ENCODE data around the gene CD46.

The CD46 gene

GRCh38 chr1:207812778-207813511 is 61.1 kb downstream of the CD46 start:
- no peak overlapping the region for H2BK120ac ChIP-seq (ENCODE audit: insufficient read depth, low read length, poor library complexity)
- no peak overlapping the region for H3K4me3 ChIP-seq (ENCODE audit: low read depth, low read length)
- H3K14ac ChIP-seq (ENCODE audit: low read length): no peak overlapping the region
- no peak overlapping the region for H3K27ac ChIP-seq (ENCODE audit: low read depth, low read length)
- H3K36me3 ChIP-seq (ENCODE audit: control insufficient read depth in 1 of 2, insufficient read depth in 2 of 2, low read length in 2 of 2): no peaks in the 10 kb centered on the region
- no peak overlapping the region for H4K12ac ChIP-seq (ENCODE audit: low read depth, low read length)
- H3K9ac ChIP-seq (ENCODE audit: low read length): no peak overlapping the region
- peaks cover 2 to 4% of the 10 kb centered on the region in 2 experiments for H3K4me1 ChIP-seq (ENCODE audit: control insufficient read depth in 1 of 2, insufficient read depth in 2 of 2, low read length in 2 of 2)
- no peak overlapping the region for H2BK12ac ChIP-seq (ENCODE audit: low read length)
- no peak overlapping the region for H4K91ac ChIP-seq (ENCODE audit: low read depth, low read length)
- H3K27me3 ChIP-seq (ENCODE audit: insufficient read depth, low read length): no peaks in the 10 kb centered on the region
- DNase-seq: no peak
- no peaks in the 10 kb centered on the region for H3K79me1 ChIP-seq (ENCODE audit: low read length)
- no peak overlapping the region for H2AFZ ChIP-seq (ENCODE audit: insufficient read depth, low read length, poor library complexity)
- no peak overlapping the region for H3K4ac ChIP-seq (ENCODE audit: low read depth, low read length)
- H3K18ac ChIP-seq (ENCODE audit: low read length): no peak overlapping the region
- no peak overlapping the region for H4K8ac ChIP-seq (ENCODE audit: low read depth, low read length)
- H2AK5ac ChIP-seq (ENCODE audit: low read length): no peak overlapping the region
- H3K23ac ChIP-seq (ENCODE audit: low read length): no peak overlapping the region
- no peaks in the 10 kb centered on the region for H3K79me2 ChIP-seq (ENCODE audit: control insufficient read depth, insufficient read depth, low read length, poor library complexity)
- no peak overlapping the region for H3K4me2 ChIP-seq (ENCODE audit: low read length)
- H3K9me3 ChIP-seq (ENCODE audit: insufficient read depth, low read depth, low read length): no peaks in the 10 kb centered on the region
- no CpG with 5 or more reads among the region's 10 CpGs for WGBS (ENCODE audit: extremely low coverage, insufficient coverage, insufficient read length)
- no peak overlapping the region for H2BK5ac ChIP-seq (ENCODE audit: low read depth, low read length, poor library complexity)

- no peaks in the 10 kb centered on the region for H3K36me3 ChIP-seq (ENCODE audit: control insufficient read depth in 1 of 2, insufficient read depth in 2 of 2, low read length in 2 of 2)
- no peaks in the 10 kb centered on the region for H3K79me2 ChIP-seq (ENCODE audit: control insufficient read depth, insufficient read depth, low read length, poor library complexity)
- no peaks in the 10 kb centered on the region for H3K79me1 ChIP-seq (ENCODE audit: low read length)
- H3K4me2 ChIP-seq (ENCODE audit: low read length): no peak overlapping the region
- H4K12ac ChIP-seq (ENCODE audit: low read depth, low read length): no peak overlapping the region
- no peak overlapping the region for H3K9ac ChIP-seq (ENCODE audit: low read length)
- no peaks in the 10 kb centered on the region for H3K27me3 ChIP-seq (ENCODE audit: insufficient read depth, low read length)
- H4K91ac ChIP-seq (ENCODE audit: low read depth, low read length): no peak overlapping the region
- DNase-seq: no peak
- H3K18ac ChIP-seq (ENCODE audit: low read length): no peak overlapping the region
- H3K27ac ChIP-seq (ENCODE audit: low read depth, low read length): no peak overlapping the region
- no peak overlapping the region for H3K4ac ChIP-seq (ENCODE audit: low read depth, low read length)
- H2AK5ac ChIP-seq (ENCODE audit: low read length): no peak overlapping the region
- no peak overlapping the region for H2BK120ac ChIP-seq (ENCODE audit: insufficient read depth, low read length, poor library complexity)
- H3K4me1 ChIP-seq (ENCODE audit: control insufficient read depth in 1 of 2, insufficient read depth in 2 of 2, low read length in 2 of 2): peaks cover 2% of the 10 kb centered on the region in 2 experiments
- H2BK12ac ChIP-seq (ENCODE audit: low read length): no peak overlapping the region
- H3K23ac ChIP-seq (ENCODE audit: low read length): no peak overlapping the region
- H3K9me3 ChIP-seq (ENCODE audit: insufficient read depth, low read depth, low read length): no peaks in the 10 kb centered on the region
- no peak overlapping the region for H2BK5ac ChIP-seq (ENCODE audit: low read depth, low read length, poor library complexity)
- no peak overlapping the region for H3K4me3 ChIP-seq (ENCODE audit: low read depth, low read length)
- no CpG with 5 or more reads among the region's 3 CpGs for WGBS (ENCODE audit: extremely low coverage, insufficient coverage, insufficient read length)
- no peak overlapping the region for H3K14ac ChIP-seq (ENCODE audit: low read length)
- H4K8ac ChIP-seq (ENCODE audit: low read depth, low read length): no peak overlapping the region
- no peak overlapping the region for H2AFZ ChIP-seq (ENCODE audit: insufficient read depth, low read length, poor library complexity)
These were observed 61.6 kb downstream of the CD46 start for GRCh38 chr1:207813512-207813881.

- no peaks in the 10 kb centered on the region for H3K79me2 ChIP-seq (ENCODE audit: control insufficient read depth, insufficient read depth, low read length, poor library complexity)
- no peak overlapping the region for H2BK120ac ChIP-seq (ENCODE audit: insufficient read depth, low read length, poor library complexity)
- peaks cover 2% of the 10 kb centered on the region in 2 experiments for H3K4me1 ChIP-seq (ENCODE audit: control insufficient read depth in 1 of 2, insufficient read depth in 2 of 2, low read length in 2 of 2)
- H3K79me1 ChIP-seq (ENCODE audit: low read length): no peaks in the 10 kb centered on the region
- H4K12ac ChIP-seq (ENCODE audit: low read depth, low read length): no peak overlapping the region
- H3K4me2 ChIP-seq (ENCODE audit: low read length): no peak overlapping the region
- no peak overlapping the region for H4K8ac ChIP-seq (ENCODE audit: low read depth, low read length)
- no peaks in the 10 kb centered on the region for H3K27me3 ChIP-seq (ENCODE audit: insufficient read depth, low read length)
- no peak overlapping the region for H2BK5ac ChIP-seq (ENCODE audit: low read depth, low read length, poor library complexity)
- no peak overlapping the region for H3K18ac ChIP-seq (ENCODE audit: low read length)
- no peaks in the 10 kb centered on the region for H3K9me3 ChIP-seq (ENCODE audit: insufficient read depth, low read depth, low read length)
- no peak overlapping the region for H3K14ac ChIP-seq (ENCODE audit: low read length)
- no peak overlapping the region for H3K27ac ChIP-seq (ENCODE audit: low read depth, low read length)
- no peak overlapping the region for H4K91ac ChIP-seq (ENCODE audit: low read depth, low read length)
- DNase-seq: no peak
- no peak overlapping the region for H2BK12ac ChIP-seq (ENCODE audit: low read length)
- H3K36me3 ChIP-seq (ENCODE audit: control insufficient read depth in 1 of 2, insufficient read depth in 2 of 2, low read length in 2 of 2): no peaks in the 10 kb centered on the region
- H3K23ac ChIP-seq (ENCODE audit: low read length): no peak overlapping the region
- H2AK5ac ChIP-seq (ENCODE audit: low read length): no peak overlapping the region
- H3K4ac ChIP-seq (ENCODE audit: low read depth, low read length): no peak overlapping the region
- no peak overlapping the region for H2AFZ ChIP-seq (ENCODE audit: insufficient read depth, low read length, poor library complexity)
- no CpG with 5 or more reads among the region's 3 CpGs for WGBS (ENCODE audit: extremely low coverage, insufficient coverage, insufficient read length)
- no peak overlapping the region for H3K4me3 ChIP-seq (ENCODE audit: low read depth, low read length)
- H3K9ac ChIP-seq (ENCODE audit: low read length): no peak overlapping the region
These were observed 62.1 kb downstream of the CD46 start for GRCh38 chr1:207813946-207814345.

GRCh38 chr1:207814469-207814868 is 62.6 kb downstream of the CD46 start:
- Histone ChIP-seq H4K12ac (ENCODE audit: low read depth, low read length) (no peak overlapping the region), H2AFZ (ENCODE audit: insufficient read depth, low read length, poor library complexity) (no peak overlapping the region), H3K79me1 (ENCODE audit: low read length) (no peaks in the 10 kb centered on the region), H3K9ac (ENCODE audit: low read length) (no peak overlapping the region), H2BK120ac (ENCODE audit: insufficient read depth, low read length, poor library complexity) (no peak overlapping the region), H3K18ac (ENCODE audit: low read length) (no peak overlapping the region), H3K36me3 (ENCODE audit: control insufficient read depth in 1 of 2, insufficient read depth in 2 of 2, low read length in 2 of 2) (no peaks in the 10 kb centered on the region), H3K27me3 (ENCODE audit: insufficient read depth, low read length) (no peaks in the 10 kb centered on the region), H3K9me3 (ENCODE audit: insufficient read depth, low read depth, low read length) (no peaks in the 10 kb centered on the region), H4K8ac (ENCODE audit: low read depth, low read length) (no peak overlapping the region), H4K91ac (ENCODE audit: low read depth, low read length) (no peak overlapping the region), H3K4ac (ENCODE audit: low read depth, low read length) (no peak overlapping the region), H3K23ac (ENCODE audit: low read length) (no peak overlapping the region), H3K4me1 (ENCODE audit: control insufficient read depth in 1 of 2, insufficient read depth in 2 of 2, low read length in 2 of 2) (peaks cover 2% of the 10 kb centered on the region in 2 experiments), H3K4me2 (ENCODE audit: low read length) (no peak overlapping the region), H3K14ac (ENCODE audit: low read length) (no peak overlapping the region), H3K4me3 (ENCODE audit: low read depth, low read length) (no peak overlapping the region), H3K27ac (ENCODE audit: low read depth, low read length) (no peak overlapping the region), H2BK12ac (ENCODE audit: low read length) (no peak overlapping the region), H2AK5ac (ENCODE audit: low read length) (no peak overlapping the region), H2BK5ac (ENCODE audit: low read depth, low read length, poor library complexity) (no peak overlapping the region), H3K79me2 (ENCODE audit: control insufficient read depth, insufficient read depth, low read length, poor library complexity) (no peaks in the 10 kb centered on the region)
- WGBS (ENCODE audit: extremely low coverage, insufficient coverage, insufficient read length): no CpG with 5 or more reads among the region's 4 CpGs
- no peak for DNase-seq
